BE2C (cell line): ENCODE measurements around the gene CRTAP.
A peak's percentile ranks its signal among the peaks of the same experiment; 100 is the strongest.
"Not testable (repeated sequence)": the region's sequence is repeated elsewhere in the genome, so short reads cannot be mapped to it uniquely, and the experiment has no call there.

Experiments used
- DNase-seq: peaks from one replicate; pipeline ENCODE4 v3.0.0-alpha.2; 2020
- H3K27me3 ChIP-seq: fragments of 250-450 bp; sonication (Bioruptor Pico); 2 replicates; pipeline ENCODE4 v1.5.1; 2020; ENCODE audit warnings: mild to moderate bottlenecking
- H3K36me3 ChIP-seq: fragments of 250-450 bp; sonication (Bioruptor Pico); 2 replicates; pipeline ENCODE4 v1.5.1; 2020; ENCODE audit warnings: mild to moderate bottlenecking
- H3K4me1 ChIP-seq: fragments of 250-450 bp; sonication (Bioruptor Pico); 2 replicates; pipeline ENCODE4 v1.5.1; 2020
- H3K4me3 ChIP-seq: 2 replicates; pipeline ENCODE4 v1.5.1; 2011; ENCODE audit warnings: low read depth, low read length
- H3K9me3 ChIP-seq: fragments of 250-450 bp; sonication (Bioruptor Pico); 2 replicates; pipeline ENCODE4 v1.5.1; 2020
- CTCF ChIP-seq: IDR thresholded peaks from 2 replicates; pipeline ENCODE4 v1.5.1; 2012; ENCODE audit warnings: mild to moderate bottlenecking, low read depth, low read length

The CRTAP gene

GRCh38 chr3:33074217-33075067, 39.4 kb upstream of the CRTAP start:
- Histone ChIP-seq H3K9me3 (no peaks in the 10 kb centered on the region), H3K4me1 (no peaks in the 10 kb centered on the region), H3K27me3 (no peaks in the 10 kb centered on the region), H3K4me3 (no peak overlapping the region), H3K36me3 (no peaks in the 10 kb centered on the region)
- peak; percentile 79 for TF ChIP-seq CTCF
- DNase-seq: peak; percentile 61

GRCh38 chr3:33075995-33076394, 37.8 kb upstream of the CRTAP start:
- Histone ChIP-seq H3K27me3 (no peaks in the 10 kb centered on the region), H3K4me3 (no peak overlapping the region), H3K4me1 (no peaks in the 10 kb centered on the region), H3K36me3 (no peaks in the 10 kb centered on the region), H3K9me3 (no peaks in the 10 kb centered on the region)
- DNase-seq: no peak
- TF ChIP-seq CTCF: no peak

DNA sequence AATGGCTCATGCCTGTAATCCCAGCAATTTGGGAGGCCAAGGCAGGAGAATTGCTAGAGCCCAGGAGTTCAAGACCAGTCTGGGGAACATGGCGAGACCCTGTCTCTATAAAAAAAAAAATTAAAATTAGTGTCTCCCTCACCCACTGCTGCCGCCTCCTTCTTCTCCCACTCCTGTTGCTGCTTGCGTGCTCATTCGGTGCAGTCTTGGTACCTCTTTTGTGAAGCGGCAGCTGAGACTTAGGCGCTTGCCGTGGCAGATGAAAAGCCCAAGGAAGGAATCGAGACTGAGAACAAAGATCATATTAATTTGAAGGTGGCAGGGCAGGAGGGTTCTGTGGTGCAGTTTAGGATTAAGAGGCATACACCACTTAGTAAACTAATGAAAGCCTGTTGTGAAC, 36.9 kb upstream of the CRTAP start:
- H3K27me3 ChIP-seq: no peaks in the 10 kb centered on the region
- DNase-seq: no peak
- no peak overlapping the region for H3K4me3 ChIP-seq
- H3K9me3 ChIP-seq: no peaks in the 10 kb centered on the region
- no peaks in the 10 kb centered on the region for H3K36me3 ChIP-seq
- TF ChIP-seq CTCF: no peak
- no peaks in the 10 kb centered on the region for H3K4me1 ChIP-seq

DNA sequence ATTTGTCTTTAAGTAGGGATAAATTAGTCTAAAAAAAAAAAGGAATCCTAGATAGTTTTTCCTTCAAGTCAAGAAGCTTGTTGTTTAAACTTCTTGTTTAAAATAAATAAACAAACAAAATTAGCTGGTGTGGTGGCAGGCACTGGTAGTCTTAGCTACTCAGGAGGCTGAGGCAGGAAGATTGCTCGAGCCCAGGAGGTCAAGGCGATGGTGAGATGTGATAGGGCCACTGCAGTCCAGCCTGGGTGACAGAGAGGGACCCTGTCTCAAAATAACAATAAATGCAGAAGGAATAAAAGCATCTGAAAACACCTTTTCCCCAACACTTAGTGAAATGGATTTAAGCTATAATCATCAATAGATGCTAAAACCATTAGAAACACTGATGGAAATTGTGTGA, 35.8 kb upstream of the CRTAP start:
- H3K36me3 ChIP-seq: no peaks in the 10 kb centered on the region
- no peak for TF ChIP-seq CTCF

DNA sequence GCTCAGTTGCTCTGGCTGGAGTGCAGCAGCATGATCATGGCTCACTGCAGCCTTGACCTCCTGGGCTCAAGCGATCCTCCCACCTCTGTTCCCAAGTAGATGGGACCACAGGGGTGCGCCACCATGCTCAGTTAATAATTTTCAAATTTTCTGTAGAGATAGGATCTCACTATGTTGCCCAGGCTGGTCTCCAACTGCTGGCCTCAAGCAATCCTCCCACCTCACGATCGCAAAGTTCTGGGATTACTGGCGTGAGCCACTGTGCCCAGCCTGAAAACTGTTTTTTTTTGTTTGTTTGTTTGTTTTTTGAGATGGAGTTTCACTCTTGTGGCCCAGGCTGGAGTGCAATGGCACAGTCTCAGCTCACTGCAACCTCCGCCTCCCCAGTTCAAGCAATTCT, 34.0 kb upstream of the CRTAP start:
- not testable (repeated sequence) for DNase-seq, H3K27me3 ChIP-seq, H3K9me3 ChIP-seq, H3K36me3 ChIP-seq, H3K4me3 ChIP-seq, H3K4me1 ChIP-seq

More for the DNA sequence above, 35.8 kb upstream of the CRTAP start:
- Histone ChIP-seq H3K9me3 (no peaks in the 10 kb centered on the region), H3K4me1 (no peaks in the 10 kb centered on the region), H3K27me3 (no peaks in the 10 kb centered on the region), H3K4me3 (no peak overlapping the region)
- no peak for DNase-seq

DNA sequence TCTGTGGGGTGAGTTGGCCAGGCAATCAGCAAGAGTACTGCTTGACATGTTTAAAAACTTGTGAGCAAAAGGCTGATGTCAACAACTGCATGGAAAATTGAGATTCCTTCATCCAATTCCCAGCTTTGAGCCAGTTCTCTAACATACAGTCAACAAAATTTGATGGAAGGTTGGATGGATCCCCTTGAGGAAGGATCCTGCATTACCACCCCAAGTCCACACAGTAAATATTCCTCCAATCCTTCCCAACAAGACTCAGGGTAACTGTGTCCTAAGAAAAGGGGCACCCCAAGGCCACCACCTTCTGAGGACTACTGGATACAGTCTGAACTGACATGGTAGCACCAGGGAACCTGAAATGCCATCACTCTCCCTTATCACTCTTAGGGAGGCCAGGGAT, 32.0 kb upstream of the CRTAP start:
- Histone ChIP-seq H3K9me3 (no peaks in the 10 kb centered on the region), H3K4me1 (no peaks in the 10 kb centered on the region), H3K4me3 (no peak overlapping the region), H3K36me3 (no peaks in the 10 kb centered on the region), H3K27me3 (no peaks in the 10 kb centered on the region)
- DNase-seq: no peak
- TF ChIP-seq CTCF: no peak

GRCh38 chr3:33083958-33084357, 29.9 kb upstream of the CRTAP start:
- H3K9me3 ChIP-seq: no peaks in the 10 kb centered on the region
- DNase-seq: no peak
- no peaks in the 10 kb centered on the region for H3K27me3 ChIP-seq
- H3K4me1 ChIP-seq: no peaks in the 10 kb centered on the region
- H3K4me3 ChIP-seq: no peak overlapping the region
- H3K36me3 ChIP-seq: no peaks in the 10 kb centered on the region
- TF ChIP-seq CTCF: no peak
